Caco-2 (cell line): ENCODE results near the gene BLVRA. TPM values are rescaled to one million over a fixed set of nuclear protein-coding genes. Genes with fewer than 3 reads are reported as not detected.

ENCODE experiments used
- BruUV-seq: library from RNA; stranded (reverse); fragments of 400-500 nt; replicated peaks from 2 replicates; lab custom pipeline; 2021; lab: Mats Ljungman, UMichigan
- CTCF ChIA-PET: fragments of 300-600 bp; sonication (Branson Sonifier 250); formaldehyde crosslinking; loops from one replicate; lab custom pipeline; 2022; ENCODE audit warnings: antibody characterized with exemption; lab: Charles Lee
- POLR2A ChIA-PET: fragments of 300-600 bp; sonication (Branson Sonifier 250); formaldehyde crosslinking; loops from one replicate; lab custom pipeline; 2022; ENCODE audit warnings: antibody characterized with exemption; lab: Charles Lee
- DNase-seq, 2 experiments: peaks; one replicate each; pipeline versions ENCODE4 v3.0.0 to v3.0.0-alpha.2; 2020 to 2022
- H3K27me3 ChIP-seq: replicated peaks from 2 replicates; pipeline ENCODE4 v1.6.0; 2011; ENCODE audit warnings: low read length; ENCODE audit not compliant: control insufficient read depth, insufficient read depth
- H3K36me3 ChIP-seq: 2 replicates; pipeline ENCODE4 v1.5.1; 2011; ENCODE audit warnings: low read length; ENCODE audit not compliant: control insufficient read depth, insufficient read depth
- H3K4me1 ChIP-seq: fragments of 250-450 bp; sonication (Bioruptor Pico); 2 replicates; pipeline ENCODE4 v1.5.1; 2020; ENCODE audit warnings: mild to moderate bottlenecking
- H3K4me3 ChIP-seq: 2 replicates; pipeline ENCODE4 v1.5.1; 2011; ENCODE audit warnings: low read depth, mild to moderate bottlenecking, control low read depth, low read length
- H3K9me3 ChIP-seq: fragments of 250-450 bp; sonication (Bioruptor Pico); 2 replicates; pipeline ENCODE4 v1.5.1; 2020; ENCODE audit warnings: mild to moderate bottlenecking, moderate library complexity
- H3K27ac Mint-ChIP-seq: one replicate; pipeline ENCODE4 v1.8.0; 2022; ENCODE audit warnings: mixed read lengths; ENCODE audit not compliant: unreplicated experiment
- H3K27me3 Mint-ChIP-seq: one replicate; pipeline ENCODE4 v1.8.0; 2022; ENCODE audit warnings: mixed read lengths; ENCODE audit not compliant: insufficient read depth, unreplicated experiment
- H3K36me3 Mint-ChIP-seq: one replicate; pipeline ENCODE4 v1.8.0; 2022; ENCODE audit warnings: mild to moderate bottlenecking, mixed read lengths; ENCODE audit not compliant: insufficient read depth, unreplicated experiment
- H3K4me1 Mint-ChIP-seq: one replicate; pipeline ENCODE4 v1.8.0; 2022; ENCODE audit warnings: low read depth, mixed read lengths; ENCODE audit not compliant: unreplicated experiment
- H3K4me3 Mint-ChIP-seq: one replicate; pipeline ENCODE4 v1.8.0; 2022; ENCODE audit warnings: mild to moderate bottlenecking, moderate library complexity, mixed read lengths; ENCODE audit not compliant: unreplicated experiment
- H3K9me3 Mint-ChIP-seq: one replicate; pipeline ENCODE4 v1.8.0; 2022; ENCODE audit warnings: mixed read lengths; ENCODE audit not compliant: unreplicated experiment
- CTCF ChIP-seq, 2 experiments: fragments of 200-600 bp in 1 of 2; IDR thresholded peaks; 1 replicate in 1 of 2; 2 replicates in 1 of 2; pipeline versions ENCODE4 v1.5.1 to v1.8.0; 2011 to 2022; ENCODE audit warnings: antibody characterized with exemption in 1 of 2, control low read depth in 1 of 2, inconsistent platforms in 1 of 2, low read depth in 1 of 2, low read length in 1 of 2, mild to moderate bottlenecking in 1 of 2, moderate library complexity in 1 of 2; ENCODE audit not compliant: insufficient read depth in 1 of 2, severe bottlenecking in 1 of 2, unreplicated experiment in 1 of 2
- intact Hi-C: fragments of 100-400 bp; cut with micrococcal nuclease; formaldehyde crosslinking; loops from one replicate; pipeline ENCODE4 v1.10.0; 2022; ENCODE audit not compliant: unreplicated experiment
- total RNA-seq: library from RNA; stranded (reverse); gene quantifications from 2 replicates; pipeline ENCODE4 v1.2.3, GENCODE V29; 2022

The BLVRA gene
- total RNA-seq, 1 experiment from 2014 or later, result 27.9 TPM

DNA sequence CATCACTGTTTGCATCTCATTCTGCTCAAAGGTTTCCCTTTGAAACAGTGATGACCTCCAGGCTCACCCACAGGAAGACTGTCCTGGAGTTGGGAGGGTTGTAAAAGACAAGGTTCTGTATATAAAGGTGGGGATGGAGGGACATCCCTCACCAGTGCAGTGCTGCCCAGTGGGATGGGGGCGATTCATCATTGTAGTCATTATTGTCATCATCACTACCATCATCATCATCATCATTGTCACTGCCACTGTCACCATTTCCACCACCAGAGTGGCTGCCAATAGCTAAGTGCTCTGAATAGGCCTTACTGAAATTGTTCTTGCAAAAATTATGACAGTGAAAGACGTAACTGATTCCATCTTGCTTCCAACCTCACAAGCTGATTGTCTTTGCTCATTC is 86.2 kb downstream of the BLVRA start:
- DNase-seq, result no peak
- no peak for TF ChIP-seq CTCF (IDR thresholded peaks at IDR 0.05; ENCODE audit: insufficient read depth in 1 of 2, low read depth in 1 of 2, low read length in 1 of 2, severe bottlenecking in 1 of 2, unreplicated experiment in 1 of 2)
- no TSS peak for BruUV-seq
- H3K27me3 Mint-ChIP-seq, result no peaks in the 10 kb centered on the region
- H3K9me3 Mint-ChIP-seq, result no peaks in the 10 kb centered on the region
- no peaks in the 10 kb centered on the region for H3K36me3 ChIP-seq
- intact Hi-C loops, result no loop called here
- no peak overlapping the region for H3K4me3 Mint-ChIP-seq
- CTCF ChIA-PET, result no interaction called here
- H3K27ac Mint-ChIP-seq, result no peak overlapping the region
- no peaks in the 10 kb centered on the region for H3K36me3 Mint-ChIP-seq
- no peaks in the 10 kb centered on the region for H3K27me3 ChIP-seq
- no peak overlapping the region for H3K4me3 ChIP-seq
- H3K4me1 ChIP-seq, result no peaks in the 10 kb centered on the region
- POLR2A ChIA-PET, result interaction anchor here (0.6 kb wide), 1 partner anchor 262 kb away, joined by 3 read pairs; the partner anchor contains the start of gene STK17A
- H3K9me3 ChIP-seq, result no peaks in the 10 kb centered on the region
- no peaks in the 10 kb centered on the region for H3K4me1 Mint-ChIP-seq

DNA sequence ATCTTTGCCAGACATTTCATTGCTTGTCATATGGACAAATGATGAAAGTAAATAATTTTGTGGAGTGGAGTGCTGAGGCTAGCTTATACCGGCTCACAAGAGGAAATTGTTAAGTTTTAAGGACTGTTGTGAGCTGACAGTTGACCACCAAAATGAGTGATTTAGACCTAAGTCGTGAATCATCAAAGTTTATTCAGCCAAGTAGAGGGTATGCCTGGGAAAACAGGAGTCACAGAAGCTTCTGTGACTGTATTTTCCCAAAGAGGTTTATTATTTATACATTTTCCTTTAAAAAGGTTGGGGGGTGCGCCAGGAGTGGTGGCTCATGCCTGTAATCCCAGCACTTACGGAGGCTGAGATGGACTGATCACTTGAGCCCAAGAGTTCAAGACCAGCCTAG is 89.0 kb downstream of the BLVRA start:
- H3K4me3 Mint-ChIP-seq, result no peak overlapping the region
- POLR2A ChIA-PET, result no interaction called here
- H3K36me3 ChIP-seq, result no peaks in the 10 kb centered on the region
- no peaks in the 10 kb centered on the region for H3K27me3 Mint-ChIP-seq
- no peaks in the 10 kb centered on the region; the same call in 1 of the 2 replicates for H3K9me3 ChIP-seq
- H3K4me3 ChIP-seq, result no peak overlapping the region
- no peaks in the 10 kb centered on the region for H3K9me3 Mint-ChIP-seq
- no peaks in the 10 kb centered on the region for H3K36me3 Mint-ChIP-seq
- no peaks in the 10 kb centered on the region for H3K4me1 ChIP-seq
- BruUV-seq, result no TSS peak
- no peaks in the 10 kb centered on the region for H3K27me3 ChIP-seq
- no peaks in the 10 kb centered on the region for H3K4me1 Mint-ChIP-seq
- intact Hi-C loops, result no loop called here
- TF ChIP-seq CTCF (IDR thresholded peaks at IDR 0.05; ENCODE audit: insufficient read depth in 1 of 2, low read depth in 1 of 2, low read length in 1 of 2, severe bottlenecking in 1 of 2, unreplicated experiment in 1 of 2), result no peak
- no peak overlapping the region for H3K27ac Mint-ChIP-seq
- no peak for DNase-seq
- CTCF ChIA-PET, result interaction anchor here (1.0 to 1.1 kb wide), 2 partner anchors 8 to 9 kb away, joined by 3 to 4 read pairs; no protein-coding TSS in a partner anchor

DNA sequence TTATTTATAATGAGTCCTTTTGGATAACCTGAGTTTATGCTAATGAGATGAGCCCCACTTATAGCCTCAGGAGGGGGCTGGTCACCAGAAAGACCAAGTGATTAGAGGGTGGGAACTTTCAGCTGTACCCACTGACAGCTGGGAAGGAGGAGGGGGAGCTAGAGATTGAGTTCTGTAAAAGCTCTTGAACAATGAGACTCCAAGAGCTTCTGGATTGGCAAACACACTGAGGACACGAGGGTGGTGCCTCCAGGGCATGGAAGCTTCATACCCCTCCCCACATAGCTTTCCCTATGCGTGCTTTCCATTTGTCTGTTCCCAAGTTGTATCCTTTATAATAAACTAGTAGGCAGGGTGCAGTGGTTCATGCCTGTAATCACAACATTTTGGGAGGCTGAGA is 90.6 kb downstream of the BLVRA start:
- Mint-ChIP-seq H3K27me3 (no peaks in the 10 kb centered on the region), H3K27ac (no peak overlapping the region), H3K9me3 (no peaks in the 10 kb centered on the region), H3K36me3 (no peaks in the 10 kb centered on the region), H3K4me1 (no peaks in the 10 kb centered on the region), H3K4me3 (no peak overlapping the region)
- intact Hi-C loops, result no loop called here
- Histone ChIP-seq H3K4me1 (no peaks in the 10 kb centered on the region), H3K36me3 (no peaks in the 10 kb centered on the region), H3K4me3 (no peak overlapping the region), H3K27me3 (no peaks in the 10 kb centered on the region), H3K9me3 (no peaks in the 10 kb centered on the region; the same call in 1 of the 2 replicates)
- no TSS peak for BruUV-seq
- no peak for DNase-seq
- ChIA-PET POLR2A (interaction anchor here (0.7 kb wide), 1 partner anchor 21 kb away, joined by 4 read pairs; the partner anchor contains the start of gene MRPS24), CTCF (interaction anchor here (0.7 kb wide), 1 partner anchor 658 kb away, joined by 3 read pairs; no protein-coding TSS in a partner anchor)
- TF ChIP-seq CTCF (IDR thresholded peaks at IDR 0.05; ENCODE audit: insufficient read depth in 1 of 2, low read depth in 1 of 2, low read length in 1 of 2, severe bottlenecking in 1 of 2, unreplicated experiment in 1 of 2), result no peak
